ENCODE results near the gene MCHR2.

DNA sequence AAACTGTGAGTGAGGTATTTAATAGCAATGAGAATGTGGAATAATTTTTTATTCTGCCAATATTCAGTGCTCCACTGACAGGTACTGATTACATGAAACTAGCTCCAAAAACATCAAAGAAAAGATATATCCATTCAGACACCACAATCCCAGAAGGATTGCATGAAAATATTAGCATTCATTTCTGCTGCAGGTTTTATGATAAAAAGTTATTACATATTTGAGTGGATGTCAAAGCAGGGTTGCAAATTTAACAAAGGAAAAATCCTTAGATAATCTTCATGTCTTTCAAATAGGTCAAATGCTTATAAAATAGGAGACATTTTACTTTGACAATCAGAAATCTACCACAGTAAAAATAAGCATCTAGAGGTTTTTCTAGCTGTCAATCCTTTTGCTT lies 13.3 kb downstream of the MCHR2 start:
- TF ChIP-seq, protein P1, sequence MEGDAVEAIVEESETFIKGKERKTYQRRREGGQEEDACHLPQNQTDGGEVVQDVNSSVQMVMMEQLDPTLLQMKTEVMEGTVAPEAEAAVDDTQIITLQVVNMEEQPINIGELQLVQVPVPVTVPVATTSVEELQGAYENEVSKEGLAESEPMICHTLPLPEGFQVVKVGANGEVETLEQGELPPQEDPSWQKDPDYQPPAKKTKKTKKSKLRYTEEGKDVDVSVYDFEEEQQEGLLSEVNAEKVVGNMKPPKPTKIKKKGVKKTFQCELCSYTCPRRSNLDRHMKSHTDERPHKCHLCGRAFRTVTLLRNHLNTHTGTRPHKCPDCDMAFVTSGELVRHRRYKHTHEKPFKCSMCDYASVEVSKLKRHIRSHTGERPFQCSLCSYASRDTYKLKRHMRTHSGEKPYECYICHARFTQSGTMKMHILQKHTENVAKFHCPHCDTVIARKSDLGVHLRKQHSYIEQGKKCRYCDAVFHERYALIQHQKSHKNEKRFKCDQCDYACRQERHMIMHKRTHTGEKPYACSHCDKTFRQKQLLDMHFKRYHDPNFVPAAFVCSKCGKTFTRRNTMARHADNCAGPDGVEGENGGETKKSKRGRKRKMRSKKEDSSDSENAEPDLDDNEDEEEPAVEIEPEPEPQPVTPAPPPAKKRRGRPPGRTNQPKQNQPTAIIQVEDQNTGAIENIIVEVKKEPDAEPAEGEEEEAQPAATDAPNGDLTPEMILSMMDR (IDR thresholded peaks at IDR 0.05): no peak
- TF ChIP-seq POLR2A (IDR thresholded peaks at IDR 0.05): no peak
